IPS-18a (cell line): ENCODE measurements around the gene YOD1.

Source experiments
- H3K27ac ChIP-seq: one replicate; pipeline ENCODE4 v1.5.1; 2013; ENCODE audit warnings: low read length
- H3K27me3 ChIP-seq: one replicate; pipeline ENCODE4 v1.6.1; 2013; ENCODE audit warnings: mild to moderate bottlenecking, low read length; ENCODE audit not compliant: control insufficient read depth, insufficient read depth
- H3K36me3 ChIP-seq: one replicate; pipeline ENCODE4 v1.6.1; 2013; ENCODE audit warnings: low read depth, low read length; ENCODE audit not compliant: control insufficient read depth
- H3K4me1 ChIP-seq: one replicate; pipeline ENCODE4 v1.6.1; 2013; ENCODE audit warnings: low read depth, low read length; ENCODE audit not compliant: control insufficient read depth
- H3K4me3 ChIP-seq: one replicate; pipeline ENCODE4 v1.5.1; 2013; ENCODE audit warnings: low read length
- H3K9ac ChIP-seq: one replicate; pipeline ENCODE4 v1.6.1; 2013; ENCODE audit warnings: mild to moderate bottlenecking, low read length, moderate library complexity
- H3K9me3 ChIP-seq: one replicate; pipeline ENCODE4 v1.6.1; 2013; ENCODE audit warnings: low read depth, low read length; ENCODE audit not compliant: control insufficient read depth

Gene YOD1

DNA sequence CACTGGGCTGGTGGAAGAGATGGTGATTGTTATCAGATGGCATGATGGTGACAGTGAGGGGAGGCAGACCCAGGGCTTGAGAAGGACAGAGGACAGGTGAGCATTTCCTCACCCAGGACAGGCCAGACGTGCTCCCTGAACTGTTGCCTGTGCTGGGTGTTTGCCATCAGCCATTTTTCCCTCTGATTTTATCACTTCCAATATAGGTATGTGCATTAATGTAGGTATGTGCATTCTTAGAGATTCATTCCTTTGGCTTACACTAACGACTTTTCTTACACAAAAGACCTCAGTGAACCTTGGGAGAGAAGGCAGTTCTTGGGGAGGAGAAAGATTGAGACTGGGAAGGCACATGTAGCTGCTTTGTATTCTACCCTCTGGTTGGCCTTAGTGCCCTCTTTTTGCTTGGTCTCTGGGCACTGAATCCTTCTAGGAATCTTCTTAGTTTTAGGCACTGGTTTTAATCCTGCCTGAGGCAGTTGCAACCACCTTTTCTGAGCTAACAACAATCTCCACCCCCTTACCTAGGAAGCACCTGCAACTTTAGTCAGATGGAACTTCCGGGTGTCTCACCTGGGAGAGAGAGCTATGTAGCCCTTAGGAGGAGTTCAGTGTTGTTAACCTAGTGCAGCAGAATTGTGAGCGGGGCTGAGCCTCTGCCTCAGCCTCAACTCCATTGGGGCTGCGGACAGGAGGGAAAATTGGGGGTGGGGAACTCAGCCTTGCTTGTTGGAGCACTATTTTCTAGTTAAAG lies 49.3 kb downstream of the YOD1 start:
- Histone ChIP-seq H3K36me3 (no peaks in the 10 kb centered on the region), H3K4me1 (no peaks in the 10 kb centered on the region), H3K9ac (no peak overlapping the region), H3K9me3 (no peaks in the 10 kb centered on the region), H3K4me3 (no peak overlapping the region), H3K27me3 (no peaks in the 10 kb centered on the region), H3K27ac (no peak overlapping the region)

DNA sequence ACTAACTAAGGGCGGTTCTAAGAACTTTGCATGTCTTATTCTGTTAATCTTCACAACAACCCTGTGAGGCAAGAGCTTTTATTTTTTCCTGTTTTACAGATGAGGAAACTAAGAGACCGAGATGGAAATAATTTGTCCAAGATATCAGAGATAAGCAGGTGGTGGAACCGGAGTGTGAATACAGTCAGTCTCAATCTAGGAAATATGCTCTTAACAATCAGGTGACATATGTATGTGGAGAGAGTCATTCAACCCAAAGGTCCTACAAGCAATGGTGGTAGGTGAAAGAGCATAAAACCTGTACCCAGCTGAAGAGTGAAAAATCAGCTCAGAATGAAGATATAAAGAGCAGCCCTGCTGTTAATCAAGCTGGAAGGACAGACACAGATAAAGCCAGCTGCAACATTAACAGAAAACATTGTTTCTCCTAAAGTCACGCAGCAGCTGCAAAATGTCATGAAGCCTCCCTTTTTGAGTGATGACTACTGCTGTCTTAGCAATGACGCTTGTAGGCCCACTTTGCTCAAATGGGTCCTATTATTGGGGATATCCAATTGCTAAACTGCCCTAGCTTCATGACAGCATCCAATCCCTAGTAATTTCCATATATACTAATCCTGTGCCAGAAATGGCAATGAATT lies 50.2 kb downstream of the YOD1 start:
- no peaks in the 10 kb centered on the region for H3K36me3 ChIP-seq
- no peaks in the 10 kb centered on the region for H3K4me1 ChIP-seq
- H3K9me3 ChIP-seq, result no peaks in the 10 kb centered on the region
- no peak overlapping the region for H3K27ac ChIP-seq
- no peak overlapping the region for H3K4me3 ChIP-seq
- no peak overlapping the region for H3K9ac ChIP-seq
- H3K27me3 ChIP-seq, result no peaks in the 10 kb centered on the region

DNA sequence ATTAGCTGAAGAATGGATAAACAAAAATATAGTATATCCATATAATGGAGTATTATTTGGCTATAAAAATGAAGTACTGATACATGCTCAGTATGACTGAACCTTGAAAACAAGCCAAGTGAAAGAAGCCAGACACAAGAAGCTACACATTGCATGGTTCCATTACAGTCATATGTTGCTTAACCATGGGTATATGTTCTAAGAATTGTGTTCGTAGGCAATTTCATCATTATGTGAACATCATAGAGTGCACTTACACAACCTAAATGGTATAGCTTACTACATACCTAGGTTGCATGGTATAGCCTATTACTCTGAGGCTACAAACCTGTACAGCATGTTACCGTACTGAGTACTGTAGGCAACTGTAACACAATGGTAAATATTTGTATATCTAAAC lies 52.2 kb downstream of the YOD1 start:
- Histone ChIP-seq H3K27me3 (no peaks in the 10 kb centered on the region), H3K9me3 (no peaks in the 10 kb centered on the region), H3K27ac (no peak overlapping the region), H3K4me3 (no peak overlapping the region), H3K9ac (no peak overlapping the region), H3K4me1 (no peaks in the 10 kb centered on the region), H3K36me3 (no peaks in the 10 kb centered on the region)
